Activated naive CD4-positive, alpha-beta T cell treated with Interleukin-2 at 50 U/mL for 16 hours (primary cell): Measurements from ENCODE around the gene UBA52.
"Not testable (repeated sequence)": the region's sequence is repeated elsewhere in the genome, so short reads cannot be mapped to it uniquely, and the experiment has no call there.

Source experiments
- DNase-seq: peaks from one replicate; pipeline ENCODE4 v3.0.0-alpha.2; 2020

Gene UBA52

GRCh38 chr19:18557411-18558201, 14.1 kb upstream of the UBA52 start, which contains the start of gene KXD1:
Gene KXD1 (plus strand): TSS chr19:18557870. CDS start chr19:18562057, 4,187 bp downstream.
- DNase-seq: peak; percentile 98

GRCh38 chr19:18558202-18558555, 13.5 kb upstream of the UBA52 start:
- DNase-seq: peak; percentile 19

- DNase-seq: no peak
These were observed 13.1 kb upstream of the UBA52 start for GRCh38 chr19:18558604-18559003.

GRCh38 chr19:18559685-18560084, 12.0 kb upstream of the UBA52 start:
- DNase-seq: no peak

- DNase-seq: no peak
These were observed 9.6 kb upstream of the UBA52 start for GRCh38 chr19:18562086-18562485.

- no peak for DNase-seq
These were observed 4.7 kb upstream of the UBA52 start for GRCh38 chr19:18566953-18567352.

GRCh38 chr19:18568367-18568766, 3.3 kb upstream of the UBA52 start:
- no peak for DNase-seq

- DNase-seq: no peak
These were observed 3.1 kb downstream of the UBA52 start for GRCh38 chr19:18574691-18575291.

GRCh38 chr19:18576383-18576782, 4.7 kb downstream of the UBA52 start:
- DNase-seq: no peak

- DNase-seq: no peak
These were observed 5.8 kb downstream of the UBA52 start for GRCh38 chr19:18577365-18577914.

- DNase-seq: no peak
These were observed 8.7 kb downstream of the UBA52 start for GRCh38 chr19:18580311-18580710.

GRCh38 chr19:18586306-18586705, 14.6 kb downstream of the UBA52 start:
- DNase-seq: no peak

- no peak for DNase-seq
These were observed 15.9 kb downstream of the UBA52 start for GRCh38 chr19:18587561-18587960.

GRCh38 chr19:18587962-18588610, 16.4 kb downstream of the UBA52 start:
- no peak for DNase-seq

- DNase-seq: peak; percentile 87
These were observed 17.1 kb downstream of the UBA52 start, which contains the start of gene REX1BD for GRCh38 chr19:18588611-18589379. Gene REX1BD (plus strand): TSS chr19:18588798. CDS start chr19:18588802, 4 bp downstream.

GRCh38 chr19:18589380-18590272, 18.0 kb downstream of the UBA52 start:
- DNase-seq: peak; percentile 74

- DNase-seq: no peak
These were observed 18.9 kb downstream of the UBA52 start for GRCh38 chr19:18590273-18591272.

GRCh38 chr19:18591735-18592385, 20.2 kb downstream of the UBA52 start:
- DNase-seq: no peak

- DNase-seq: not testable (repeated sequence)
These were observed 21.1 kb downstream of the UBA52 start for GRCh38 chr19:18592732-18593131.
